Endothelial cell of umbilical vein (primary cell): ENCODE data around the gene ATP8A1. TPM values are rescaled to one million over a fixed set of nuclear protein-coding genes. Genes with fewer than 3 reads are reported as not detected.

ENCODE experiments used
- BruUV-seq: library from RNA; stranded (reverse); fragments of 400-500 nt; replicated peaks from 2 replicates; lab custom pipeline; 2021; lab: Mats Ljungman, UMichigan
- CTCF ChIA-PET: fragments of 300-600, 350-600 bp; sonication (Branson Sonifier 250); formaldehyde crosslinking; loops from one replicate; lab custom pipeline; 2021; ENCODE audit warnings: antibody characterized with exemption, inconsistent platforms; lab: Charles Lee
- POLR2A ChIA-PET: fragments of 300-600, 350-600 bp; sonication (Branson Sonifier 250); formaldehyde crosslinking; loops from one replicate; lab custom pipeline; 2021; ENCODE audit warnings: antibody characterized with exemption, inconsistent platforms; lab: Charles Lee
- DNase-seq: peaks from one replicate; pipeline ENCODE4 v3.0.0-alpha.2; 2011; ENCODE audit warnings: low read depth, low spot score
- FAIRE-seq: peaks from 2 replicates; lab custom pipeline; 2011; peaks lifted over from hg19 to GRCh38; lab: Jason Lieb, UNC
- H2AFZ ChIP-seq: 2 replicates; pipeline ENCODE4 v1.6.0; 2012; ENCODE audit warnings: low read depth, low read length, control low read depth, inconsistent platforms
- H3K27ac ChIP-seq: 2 replicates; pipeline ENCODE4 v1.5.1; 2011; ENCODE audit warnings: low read depth, mild to moderate bottlenecking, control low read depth, low read length, moderate library complexity; ENCODE audit not compliant: insufficient read depth
- H3K27me3 ChIP-seq, 2 experiments: 2 replicates each; pipeline versions ENCODE4 v1.6.0 to v1.6.1; 2011; ENCODE audit warnings: low read length in 2 of 2, mixed read lengths in 1 of 2; ENCODE audit not compliant: control insufficient read depth in 2 of 2, insufficient read depth in 2 of 2
- H3K36me3 ChIP-seq, 2 experiments: 2 replicates in 1 of 2; 3 replicates in 1 of 2; pipeline ENCODE4 v1.5.1; 2011; ENCODE audit warnings: low read length in 2 of 2, mild to moderate bottlenecking in 1 of 2, moderate library complexity in 1 of 2; ENCODE audit not compliant: control insufficient read depth in 2 of 2, insufficient read depth in 2 of 2; ENCODE audit errors: extremely low read depth in 1 of 2
- H3K4me1 ChIP-seq: 3 replicates; pipeline ENCODE4 v1.5.1; 2011; ENCODE audit warnings: mild to moderate bottlenecking, low read length; ENCODE audit not compliant: control insufficient read depth, insufficient read depth; ENCODE audit errors: extremely low read depth
- H3K4me2 ChIP-seq: 2 replicates; pipeline ENCODE4 v1.6.1; 2011; ENCODE audit warnings: low read length, control low read depth, mixed read lengths; ENCODE audit not compliant: insufficient read depth
- H3K4me3 ChIP-seq, 3 experiments: fragments of 200-600 bp in 1 of 3; sonication (generic), shearing (Covaris generic) in 1 of 3; replicated peaks in 1 of 3; 2 replicates each; pipeline ENCODE4 v1.5.1; 2011 to 2016; ENCODE audit warnings: control low read depth in 3 of 3, low read length in 3 of 3, mild to moderate bottlenecking in 2 of 3, inconsistent platforms in 1 of 3, low read depth in 1 of 3, moderate library complexity in 1 of 3; ENCODE audit not compliant: insufficient read depth in 1 of 3
- H3K79me2 ChIP-seq: 2 replicates; pipeline ENCODE4 v1.6.0; 2012; ENCODE audit warnings: low read length, inconsistent platforms; ENCODE audit not compliant: control insufficient read depth, insufficient read depth
- H3K9ac ChIP-seq: replicated peaks from 2 replicates; pipeline ENCODE3; 2011; ENCODE audit warnings: low read length, control low read depth; ENCODE audit not compliant: insufficient read depth; ENCODE audit errors: extremely low read depth
- H3K9me1 ChIP-seq: replicated peaks from 3 replicates; pipeline ENCODE4 v1.6.0; 2011; ENCODE audit warnings: mild to moderate bottlenecking, low read length; ENCODE audit not compliant: control insufficient read depth, insufficient read depth; ENCODE audit errors: extremely low read depth
- H3K9me3 ChIP-seq: replicated peaks from 2 replicates; pipeline ENCODE4 v1.5.1; 2012; ENCODE audit warnings: low read length, inconsistent platforms; ENCODE audit not compliant: control insufficient read depth, insufficient read depth
- H4K20me1 ChIP-seq: replicated peaks from 2 replicates; pipeline ENCODE3; 2011; ENCODE audit warnings: mild to moderate bottlenecking, low read length; ENCODE audit not compliant: control insufficient read depth, insufficient read depth; ENCODE audit errors: extremely low read depth
- EZH2 ChIP-seq: IDR thresholded peaks from 2 replicates; pipeline ENCODE4 v1.6.1; 2012; ENCODE audit warnings: borderline replicate concordance, low read depth, mild to moderate bottlenecking, moderate library complexity, low read length, inconsistent platforms; ENCODE audit not compliant: severe bottlenecking
- FOS ChIP-seq: IDR thresholded peaks from 2 replicates; pipeline ENCODE4 v1.6.1; 2011; ENCODE audit warnings: mild to moderate bottlenecking, low read length, moderate library complexity, borderline replicate concordance; ENCODE audit not compliant: insufficient read depth
- GATA2 ChIP-seq: IDR thresholded peaks from 2 replicates; pipeline ENCODE4 v1.7.0; 2011; ENCODE audit warnings: low read depth, mild to moderate bottlenecking, moderate library complexity, mixed read lengths, low read length; ENCODE audit not compliant: insufficient read length, insufficient read depth
- JUN ChIP-seq: IDR thresholded peaks from 2 replicates; pipeline ENCODE4 v1.6.1; 2011; ENCODE audit warnings: borderline replicate concordance, low read depth; ENCODE audit not compliant: insufficient read length, insufficient read depth
- MYC ChIP-seq: IDR thresholded peaks from one replicate; pipeline ENCODE4 v1.6.1; 2011; ENCODE audit warnings: mild to moderate bottlenecking, low read depth, low read length
- POLR2A ChIP-seq: IDR thresholded peaks from 2 replicates; pipeline ENCODE4 v1.6.1; 2012; ENCODE audit warnings: low read depth, mild to moderate bottlenecking, control low read depth, low read length
- POLR2AphosphoS5 ChIP-seq: IDR thresholded peaks from 2 replicates; pipeline ENCODE4 v1.6.1; 2012; ENCODE audit warnings: low read depth, mild to moderate bottlenecking, control low read depth, low read length, moderate library complexity; ENCODE audit not compliant: insufficient read depth
- dilution Hi-C: fragments of 300-500 bp; cut with MboI; formaldehyde crosslinking; loops from one replicate; pipeline ENCODE4 v1.15.0; 2019; ENCODE audit warnings: low sequenced_read_pairs; ENCODE audit not compliant: extremely low pct_ligation_motif_present
- intact Hi-C: fragments of 100-400 bp; cut with micrococcal nuclease; formaldehyde crosslinking; loops from one replicate; pipeline ENCODE4 v1.10.0; 2022
- polyA plus RNA-seq, 4 experiments: library from polyadenylated mRNA; depleted of rRNA in 3 of 4; stranded (reverse) in 3 of 4; unstranded in 1 of 4; fragments of >200 nt; gene quantifications; 2 replicates each; pipeline versions ENCODE4 v1.2.1 to v1.2.3, GENCODE V29; 2011 to 2012; ENCODE audit warnings: missing spikeins in 1 of 4
- total RNA-seq: library from RNA; stranded (reverse); gene quantifications from 2 replicates; pipeline ENCODE4 v1.2.3, GENCODE V29; 2021
- TF ChIP-seq, protein P1 (sequence below), 2 donors: IDR thresholded peaks; 1 replicate in 1 of 2; 2 replicates in 1 of 2; pipeline ENCODE4 v1.5.1; 2011; ENCODE audit warnings: low read length in 2 of 2, mild to moderate bottlenecking in 2 of 2, moderate library complexity in 2 of 2, control low read depth in 1 of 2, inconsistent platforms in 1 of 2, low read depth in 1 of 2; ENCODE audit not compliant: insufficient read depth in 1 of 2; ENCODE audit errors: extremely low read depth in 1 of 2
- TF ChIP-seq, protein P2 (sequence below): IDR thresholded peaks from 2 replicates; pipeline ENCODE4 v1.6.1; 2011; ENCODE audit not compliant: insufficient read depth, insufficient read length

ATP8A1 gene
- total and polyA plus RNA-seq, 2 donors (not counting 3 experiments of a cell fraction or from before 2014, with no cell fraction given) = 0.97 to 11.5 TPM

DNA sequence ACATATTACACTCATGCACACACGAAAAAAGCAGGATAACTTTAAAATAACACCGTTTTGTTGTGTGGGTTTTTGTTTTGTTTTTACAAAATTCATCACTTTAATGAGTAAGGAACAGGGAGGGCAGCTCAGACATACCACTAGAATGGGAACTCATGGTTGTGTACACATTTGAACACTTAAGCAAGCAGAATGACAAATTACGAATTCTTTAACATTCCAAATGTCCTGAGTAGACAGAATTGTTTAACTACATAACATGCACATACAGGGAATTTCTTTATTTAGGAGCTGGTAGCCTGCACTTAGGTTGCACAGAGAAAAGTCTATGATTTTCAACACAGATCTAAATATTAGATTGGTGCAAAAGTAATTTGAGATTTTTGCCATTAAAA is 96.4 kb downstream of the ATP8A1 start:
- Histone ChIP-seq H2AFZ (no peak overlapping the region), H3K36me3 (no peaks in the 10 kb centered on the region), H3K79me2 (no peaks in the 10 kb centered on the region), H3K9me3 (no peaks in the 10 kb centered on the region), H3K9ac (no peak overlapping the region), H3K27ac (no peak overlapping the region), H3K9me1 (no peaks in the 10 kb centered on the region), H3K4me2 (no peak overlapping the region), H3K4me1 (no peaks in the 10 kb centered on the region), H3K27me3 (no peaks in the 10 kb centered on the region), H3K4me3 (no peak overlapping the region), H4K20me1 (no peaks in the 10 kb centered on the region)
- intact Hi-C loops (no loop called here), dilution Hi-C loops (no loop called here)
- ChIA-PET CTCF (interaction anchor here (1.1 to 4.5 kb wide), 3 partner anchors 8 to 280 kb away, joined by 3 to 25 read pairs (median 3); no protein-coding TSS in a partner anchor), POLR2A (no interaction called here)
- no peak for DNase-seq
- TF ChIP-seq JUN = no peak
- TF ChIP-seq EZH2 = no peak
- TF ChIP-seq POLR2AphosphoS5 = no peak
- TF ChIP-seq, protein P1, sequence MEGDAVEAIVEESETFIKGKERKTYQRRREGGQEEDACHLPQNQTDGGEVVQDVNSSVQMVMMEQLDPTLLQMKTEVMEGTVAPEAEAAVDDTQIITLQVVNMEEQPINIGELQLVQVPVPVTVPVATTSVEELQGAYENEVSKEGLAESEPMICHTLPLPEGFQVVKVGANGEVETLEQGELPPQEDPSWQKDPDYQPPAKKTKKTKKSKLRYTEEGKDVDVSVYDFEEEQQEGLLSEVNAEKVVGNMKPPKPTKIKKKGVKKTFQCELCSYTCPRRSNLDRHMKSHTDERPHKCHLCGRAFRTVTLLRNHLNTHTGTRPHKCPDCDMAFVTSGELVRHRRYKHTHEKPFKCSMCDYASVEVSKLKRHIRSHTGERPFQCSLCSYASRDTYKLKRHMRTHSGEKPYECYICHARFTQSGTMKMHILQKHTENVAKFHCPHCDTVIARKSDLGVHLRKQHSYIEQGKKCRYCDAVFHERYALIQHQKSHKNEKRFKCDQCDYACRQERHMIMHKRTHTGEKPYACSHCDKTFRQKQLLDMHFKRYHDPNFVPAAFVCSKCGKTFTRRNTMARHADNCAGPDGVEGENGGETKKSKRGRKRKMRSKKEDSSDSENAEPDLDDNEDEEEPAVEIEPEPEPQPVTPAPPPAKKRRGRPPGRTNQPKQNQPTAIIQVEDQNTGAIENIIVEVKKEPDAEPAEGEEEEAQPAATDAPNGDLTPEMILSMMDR (IDR thresholded peaks at IDR 0.05; ENCODE audit: extremely low read depth in 1 of 2, insufficient read depth in 1 of 2, low read depth in 1 of 2, low read length in 2 of 2) = no peak
- BruUV-seq = no TSS peak
- no peak for FAIRE-seq

DNA sequence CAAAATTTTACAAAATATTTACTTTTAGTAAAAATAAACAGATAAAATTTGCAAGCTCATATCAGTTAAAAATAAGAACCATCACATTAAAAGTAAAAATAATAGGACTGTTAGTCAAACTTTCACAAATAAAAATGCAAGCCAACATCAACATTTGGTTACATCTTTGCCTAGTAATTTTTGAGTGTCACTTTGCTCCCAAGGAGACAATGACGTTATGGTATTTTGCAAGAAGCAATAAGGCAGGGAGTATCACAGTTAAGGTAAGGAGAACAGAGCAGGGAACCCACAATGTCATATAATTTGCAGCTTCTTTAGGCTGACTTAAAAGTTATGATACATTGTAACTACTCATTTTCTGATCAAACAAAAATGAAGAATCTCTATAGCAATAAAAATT is 98.7 kb downstream of the ATP8A1 start:
- no peak overlapping the region for H3K4me2 ChIP-seq
- no peaks in the 10 kb centered on the region for H3K36me3 ChIP-seq
- no peak for DNase-seq
- H3K9me3 ChIP-seq = no peaks in the 10 kb centered on the region
- no peak overlapping the region for H3K27ac ChIP-seq
- H3K79me2 ChIP-seq = no peaks in the 10 kb centered on the region
- H3K9me1 ChIP-seq = no peaks in the 10 kb centered on the region
- H3K27me3 ChIP-seq = no peaks in the 10 kb centered on the region
- no peaks in the 10 kb centered on the region for H4K20me1 ChIP-seq
- dilution Hi-C loops = no loop called here
- ChIA-PET POLR2A (no interaction called here), CTCF (interaction anchor here (1.3 to 4.5 kb wide), 3 partner anchors 9 to 187 kb away, joined by 3 to 25 read pairs (median 5); no protein-coding TSS in a partner anchor)
- no peaks in the 10 kb centered on the region for H3K4me1 ChIP-seq
- H3K9ac ChIP-seq = no peak overlapping the region
- TF ChIP-seq, protein P2, sequence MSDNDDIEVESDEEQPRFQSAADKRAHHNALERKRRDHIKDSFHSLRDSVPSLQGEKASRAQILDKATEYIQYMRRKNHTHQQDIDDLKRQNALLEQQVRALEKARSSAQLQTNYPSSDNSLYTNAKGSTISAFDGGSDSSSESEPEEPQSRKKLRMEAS = no peak
- TF ChIP-seq, protein P1 (IDR thresholded peaks at IDR 0.05; ENCODE audit: extremely low read depth in 1 of 2, insufficient read depth in 1 of 2, low read depth in 1 of 2, low read length in 2 of 2) = no peak
- no peak for TF ChIP-seq JUN
- TF ChIP-seq POLR2A = no peak
- no peak for TF ChIP-seq MYC
- no peak for TF ChIP-seq POLR2AphosphoS5
- TF ChIP-seq EZH2 = no peak
- no peak for TF ChIP-seq GATA2
- TF ChIP-seq FOS = no peak
- no peak overlapping the region for H2AFZ ChIP-seq
- H3K4me3 ChIP-seq = no peak overlapping the region
- intact Hi-C loops = no loop called here
- no peak for FAIRE-seq
- no TSS peak for BruUV-seq
